Stimulated activated CD4-positive, alpha-beta T cell treated with anti-CD3 and anti-CD28 coated beads, Interleukin-12 subunit alpha, Interleukin-12 subunit beta, amount 100 ng/mL, for 24 hours (primary cell): ENCODE data around the gene NCAM2.
"Not testable (repeated sequence)": the region's sequence is repeated elsewhere in the genome, so short reads cannot be mapped to it uniquely, and the experiment has no call there.

ENCODE experiments used
- DNase-seq, 2 experiments: peaks; one replicate each; pipeline ENCODE4 v3.0.0-alpha.2; 2020; ENCODE audit warnings: low read depth in 2 of 2

The NCAM2 gene

GRCh38 chr21:21103692-21104091, 105.5 kb downstream of the NCAM2 start:
- no peak for DNase-seq

DNA sequence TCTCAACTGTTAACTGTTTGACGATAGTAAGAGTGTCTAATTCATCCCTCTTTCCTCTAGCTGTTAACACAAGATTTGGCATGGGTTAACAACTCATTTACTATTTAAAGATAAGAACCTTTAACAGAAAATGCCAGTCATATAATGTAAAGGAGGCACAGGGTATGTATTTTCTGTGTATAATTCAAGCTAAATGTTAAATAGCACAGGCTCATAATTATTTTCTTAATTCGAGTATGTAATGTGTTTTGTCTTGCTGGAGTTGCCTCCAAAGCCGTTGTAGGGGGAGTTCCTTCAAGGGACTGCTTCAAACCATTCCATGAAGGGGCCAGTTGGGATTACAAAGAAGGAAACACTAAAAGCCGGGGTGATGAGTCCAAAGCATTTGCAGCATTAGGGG, 111.5 kb downstream of the NCAM2 start:
- no peak for DNase-seq

- no peak for DNase-seq
Measured at GRCh38 chr21:21111309-21111920, 113.2 kb downstream of the NCAM2 start.

DNA sequence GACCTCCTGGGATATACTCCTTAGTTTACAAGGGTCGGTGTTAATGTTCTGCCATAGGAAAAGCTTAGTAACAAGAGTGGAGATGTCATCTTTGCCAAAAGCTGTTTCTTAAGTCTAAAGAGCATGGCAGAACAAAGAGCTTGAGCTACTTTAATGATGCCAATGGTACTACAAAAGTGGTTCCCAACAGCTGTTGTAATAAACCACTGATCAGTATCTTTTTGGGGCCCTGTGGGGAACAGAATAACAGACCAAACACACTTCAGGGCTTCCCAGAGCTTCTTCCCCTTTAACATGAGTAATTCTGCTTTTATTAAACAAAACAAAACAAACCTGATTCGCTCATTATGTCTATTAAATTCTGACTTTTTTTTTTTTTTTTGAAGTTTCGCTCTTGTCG, 116.3 kb downstream of the NCAM2 start:
- no peak for DNase-seq

DNA sequence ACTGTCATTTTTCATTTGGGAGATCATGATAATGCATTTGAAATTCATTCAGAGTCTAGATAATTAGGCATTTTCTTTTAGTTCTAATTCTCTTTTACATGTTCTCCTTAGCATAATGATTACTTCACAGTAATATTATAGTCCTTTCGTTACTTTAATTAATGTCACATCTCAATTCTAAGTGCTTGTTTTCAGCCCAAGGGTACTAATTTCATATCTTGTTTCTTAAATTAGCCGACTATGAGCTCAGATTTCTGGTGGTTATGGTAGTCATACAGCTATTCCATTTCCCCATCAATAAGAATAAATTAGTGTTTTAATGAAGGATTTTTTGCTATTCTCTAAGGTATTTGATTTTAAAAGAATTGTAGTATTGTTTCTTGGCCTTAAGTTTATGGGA, 120.9 kb downstream of the NCAM2 start:
- DNase-seq: no peak

DNA sequence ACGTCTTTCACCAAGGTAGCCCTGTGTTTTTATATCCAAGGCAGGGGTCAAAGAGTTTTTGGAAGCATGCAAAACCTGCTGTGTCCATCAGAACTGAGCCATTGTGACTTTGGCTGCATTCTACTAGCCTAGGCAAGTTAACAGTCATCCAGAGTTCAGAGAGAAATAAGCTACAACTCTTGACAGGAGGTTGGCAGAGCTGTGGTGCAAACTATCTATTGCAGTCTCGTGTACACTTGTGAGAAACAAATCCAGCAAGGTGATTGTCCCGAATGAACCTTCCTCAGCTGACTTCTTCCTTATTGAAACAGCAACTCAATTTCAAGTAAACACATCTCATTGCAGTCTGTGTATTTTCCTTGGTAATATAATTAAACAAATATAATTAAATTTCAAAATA, 124.5 kb downstream of the NCAM2 start:
- DNase-seq: no peak

DNA sequence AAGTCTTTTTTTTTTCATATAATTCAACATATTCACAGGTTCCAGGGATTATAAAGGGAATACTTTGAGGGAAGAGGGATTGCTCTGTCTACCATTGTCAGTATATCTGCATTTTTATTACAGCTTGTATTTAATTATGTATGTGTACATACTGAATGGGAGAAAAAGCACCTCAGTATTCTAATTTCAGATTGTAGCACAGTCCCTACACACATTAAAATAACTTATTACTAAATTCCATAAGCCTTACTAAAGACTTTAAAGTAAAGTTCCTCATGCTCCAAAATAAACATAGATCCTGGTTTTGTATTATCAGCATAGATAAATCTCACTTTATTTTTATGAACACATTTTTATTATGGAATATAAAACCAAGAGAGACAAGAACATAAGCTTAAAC, 134.2 kb downstream of the NCAM2 start:
- DNase-seq: no peak

GRCh38 chr21:21137986-21138385, 139.8 kb downstream of the NCAM2 start:
- DNase-seq: no peak

DNA sequence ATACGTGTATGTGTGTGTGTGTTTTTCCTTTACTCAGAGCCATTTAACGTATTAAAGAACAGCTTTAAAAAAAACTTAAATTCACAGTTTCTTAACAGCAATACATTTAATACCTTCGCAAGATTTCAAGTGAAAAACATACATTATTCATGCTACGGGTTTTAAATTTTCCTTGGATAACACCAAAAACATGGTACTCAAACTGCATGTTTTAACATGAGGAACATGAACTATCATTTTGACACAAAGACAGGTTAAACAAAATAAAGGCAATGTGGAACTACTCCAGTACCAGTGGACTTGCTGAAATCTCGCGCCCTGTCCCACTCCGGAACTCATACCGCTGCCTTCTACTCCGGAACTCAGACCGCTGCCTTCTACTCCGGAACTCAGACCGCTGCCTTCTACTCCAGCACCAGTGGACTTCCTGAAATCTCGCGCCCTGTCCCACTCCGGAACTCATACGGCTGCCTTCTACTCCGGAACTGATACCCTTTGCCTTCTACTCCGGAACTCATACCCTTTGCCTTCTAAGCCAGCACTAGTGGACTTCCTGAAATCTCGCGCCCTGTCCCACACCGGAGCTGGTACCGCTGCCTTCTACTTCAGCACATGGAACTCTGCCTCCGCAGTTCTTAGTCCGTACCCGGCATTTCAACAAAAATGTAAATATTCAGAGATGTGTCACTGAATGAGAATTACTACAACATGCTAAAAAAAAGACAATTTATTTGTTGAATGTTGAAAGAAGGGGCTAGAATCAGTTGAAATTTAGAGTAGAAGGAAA, 148.6 kb downstream of the NCAM2 start:
- DNase-seq: no peak

- no peak for DNase-seq
Measured at GRCh38 chr21:21147374-21147745, 149.2 kb downstream of the NCAM2 start.

GRCh38 chr21:21148009-21148408, 149.8 kb downstream of the NCAM2 start:
- no peak for DNase-seq

DNA sequence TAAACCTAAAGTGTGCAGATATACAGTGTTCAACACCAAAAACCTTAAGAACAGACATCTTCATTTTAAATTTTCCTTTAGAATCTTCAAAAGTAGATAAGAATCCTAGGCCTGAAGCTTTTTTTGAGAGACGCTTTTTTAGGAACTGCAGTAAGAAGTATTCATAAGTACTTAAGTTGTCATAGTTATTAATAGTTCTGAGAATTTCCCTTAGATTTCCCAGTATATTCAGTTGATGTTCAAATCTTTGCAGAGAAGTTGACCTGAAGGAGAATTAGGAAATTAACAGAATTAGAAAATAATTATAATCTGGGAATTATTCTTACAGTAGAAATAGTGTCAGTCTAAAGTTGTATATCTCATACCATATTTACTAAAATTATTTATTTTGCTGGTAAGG, 150.3 kb downstream of the NCAM2 start:
- DNase-seq: no peak

- DNase-seq: not testable (repeated sequence)
Measured at GRCh38 chr21:21149445-21149844, 151.2 kb downstream of the NCAM2 start.

- no peak for DNase-seq
Measured at GRCh38 chr21:21151231-21151630, 153.0 kb downstream of the NCAM2 start.

DNA sequence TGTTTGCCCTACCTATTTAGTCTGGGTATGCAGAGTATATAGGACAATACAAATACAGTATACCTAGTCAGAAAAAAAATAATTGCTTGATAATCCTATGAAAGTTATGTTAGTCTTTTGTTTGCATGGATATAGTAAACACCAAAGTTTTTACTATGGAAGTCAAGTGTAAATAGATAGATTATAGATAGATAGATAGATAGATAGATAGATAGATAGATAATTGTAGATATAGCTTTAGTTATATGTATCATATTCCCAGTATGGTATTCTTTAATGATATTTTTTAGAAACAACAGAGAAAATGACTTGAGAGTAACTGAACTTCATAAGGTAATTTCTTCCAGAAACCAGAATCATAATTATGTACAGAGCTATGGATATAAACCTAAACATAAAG, 158.2 kb downstream of the NCAM2 start:
- no peak for DNase-seq

GRCh38 chr21:21156957-21157356, 158.7 kb downstream of the NCAM2 start:
- no peak for DNase-seq

DNA sequence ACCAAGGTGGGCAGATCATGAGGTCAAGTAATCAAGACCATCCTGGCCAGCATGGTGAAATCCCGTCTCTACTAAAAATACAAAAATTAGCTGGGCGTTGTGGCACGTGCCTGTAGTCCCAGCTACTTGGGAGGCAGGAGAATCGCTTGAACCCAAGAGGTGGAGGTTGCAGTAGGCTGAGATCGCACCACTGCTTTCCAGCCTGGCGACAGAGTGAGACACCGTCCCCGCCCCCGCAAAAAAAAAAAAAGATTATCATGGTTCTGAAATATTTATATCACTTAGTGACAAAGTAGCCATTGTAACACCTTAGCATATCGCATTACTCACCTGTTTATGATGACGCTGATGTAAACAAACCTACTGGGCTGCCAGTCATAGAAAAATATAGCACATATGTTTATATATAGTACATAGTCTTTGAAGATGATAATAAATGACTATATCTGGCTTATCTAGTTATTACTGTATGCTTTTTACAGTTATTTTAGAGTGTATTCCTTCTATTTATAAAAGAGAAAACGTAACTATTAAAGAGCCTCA, 160.2 kb downstream of the NCAM2 start:
- no peak for DNase-seq

DNA sequence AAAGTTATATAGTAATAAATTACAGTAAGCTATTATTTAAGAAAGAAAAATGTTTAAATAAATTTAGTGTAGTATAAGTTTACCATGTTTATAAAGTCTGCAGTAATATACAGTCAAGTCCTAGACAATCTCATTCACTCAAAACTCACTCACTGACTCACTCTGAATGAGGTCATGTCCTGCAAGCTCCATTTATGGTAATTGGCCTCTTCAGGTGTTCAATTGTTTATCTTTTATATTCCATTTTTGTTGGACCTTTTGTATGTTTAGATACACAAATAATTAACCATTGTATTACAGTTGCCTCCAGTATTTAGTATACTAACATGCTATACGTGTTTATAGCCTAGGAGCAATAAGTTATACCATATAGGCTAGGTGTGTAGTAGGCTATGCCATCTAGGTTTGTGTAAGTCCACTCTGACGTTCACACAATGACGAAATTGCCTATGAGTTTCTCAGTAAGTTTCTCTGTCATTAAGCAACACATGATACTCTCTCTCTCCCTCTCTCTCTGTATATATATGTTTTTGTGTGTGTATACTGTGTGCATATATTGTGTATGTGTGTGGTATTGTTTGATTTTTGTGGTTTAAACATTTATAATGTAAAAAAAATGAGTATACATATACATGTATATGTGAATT, 161.2 kb downstream of the NCAM2 start:
- no peak for DNase-seq

- no peak for DNase-seq
Measured at GRCh38 chr21:21162786-21163185, 164.6 kb downstream of the NCAM2 start.

DNA sequence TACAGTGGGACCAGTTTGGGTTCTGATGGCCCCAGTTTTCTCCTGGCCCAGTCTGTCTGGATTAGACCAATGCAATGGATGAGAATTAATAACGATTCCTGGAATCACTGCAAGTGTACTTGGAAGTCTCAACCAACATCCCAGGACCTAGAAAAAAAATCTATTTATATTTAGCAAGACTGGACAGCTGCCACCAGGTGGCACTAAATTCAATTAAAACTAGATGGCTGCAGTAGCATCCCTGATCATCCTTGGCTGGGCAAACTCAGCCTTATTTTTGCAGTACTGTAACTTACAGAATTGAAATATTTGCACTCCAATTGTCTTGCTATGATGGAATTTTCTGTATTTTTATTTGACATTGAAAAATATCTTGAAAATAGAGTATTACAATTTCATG, 165.7 kb downstream of the NCAM2 start:
- peak in 1 of 2 experiments; percentile 8 for DNase-seq

- no peak for DNase-seq
Measured at GRCh38 chr21:21165063-21165645, 166.9 kb downstream of the NCAM2 start.

- DNase-seq: no peak
Measured at GRCh38 chr21:21174676-21175075, 176.5 kb downstream of the NCAM2 start.
